Activated T-cell treated with anti-CD3 and anti-CD28 coated beads for 4 hours (primary cell): ENCODE data around the gene GDF15.
A peak's percentile ranks its signal among the peaks of the same experiment; 100 is the strongest.

Source experiments
- DNase-seq: peaks from one replicate; pipeline ENCODE4 v3.0.0-alpha.2; 2020

GDF15 gene

GRCh38 chr19:18432275-18433014 lies 46.5 kb downstream of the GDF15 start:
- DNase-seq, result no peak

GRCh38 chr19:18433015-18433691 lies 47.2 kb downstream of the GDF15 start:
- no peak for DNase-seq

- DNase-seq, result no peak
Observed at GRCh38 chr19:18433735-18434398, 47.9 kb downstream of the GDF15 start.

DNA sequence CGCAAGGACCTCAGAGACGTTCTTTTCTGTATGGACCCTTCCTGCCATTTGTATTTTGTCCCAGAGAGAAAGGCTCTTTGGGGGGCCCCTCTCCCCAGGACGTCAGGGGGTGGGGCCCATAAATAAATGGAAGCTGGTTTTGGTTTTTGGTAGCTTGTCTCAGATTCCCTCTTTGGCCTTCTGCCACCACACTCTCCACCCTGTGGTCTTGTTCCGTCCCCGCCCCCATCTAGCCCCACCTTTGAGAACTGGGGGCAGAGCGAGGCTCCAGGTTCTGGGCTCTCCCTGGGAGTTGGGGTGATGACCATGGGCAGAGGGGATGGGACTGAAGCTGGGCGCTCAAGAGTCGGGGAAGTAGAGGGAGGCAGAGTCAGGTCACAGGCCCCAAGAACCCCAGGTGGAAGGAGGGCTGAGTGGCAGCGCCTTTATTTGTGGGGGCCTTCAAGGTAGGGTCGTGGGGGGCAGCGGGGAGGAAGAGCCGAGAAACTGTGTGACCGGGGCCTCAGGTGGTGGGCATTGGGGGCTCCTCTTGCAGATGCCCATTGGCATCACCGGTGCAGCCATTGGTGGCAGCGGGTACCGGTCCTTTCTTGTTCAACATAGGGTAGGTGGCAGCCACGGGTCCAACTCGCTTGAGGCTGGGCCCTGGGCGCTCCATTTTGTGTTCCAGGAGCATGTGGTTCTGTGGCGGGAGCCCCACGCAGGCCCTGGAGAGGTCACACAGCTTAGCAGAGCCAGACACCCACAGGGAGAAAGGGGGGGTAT lies 48.6 kb downstream of the GDF15 start:
- DNase-seq, result no peak

GRCh38 chr19:18435178-18435841 lies 49.4 kb downstream of the GDF15 start:
- DNase-seq, result no peak

GRCh38 chr19:18435842-18436670 lies 50.1 kb downstream of the GDF15 start:
- DNase-seq, result no peak

GRCh38 chr19:18436671-18437490 lies 50.9 kb downstream of the GDF15 start:
- DNase-seq, result peak; percentile 62

GRCh38 chr19:18437491-18438330 lies 51.8 kb downstream of the GDF15 start, which contains the start of gene ISYNA1:
ISYNA1 (minus strand) TSS chr19:18438133; CDS start chr19:18437979, 154 bp downstream.
- DNase-seq, result peak; percentile 58

- no peak for DNase-seq
Observed at GRCh38 chr19:18438331-18439024, 52.5 kb downstream of the GDF15 start.
